Neural cell (in vitro differentiated cells): ENCODE data around the gene FLACC1. TPM values are rescaled to one million over a fixed set of nuclear protein-coding genes. Genes with fewer than 3 reads are reported as not detected.

ENCODE experiments used
- H2AFZ ChIP-seq: fragments of 200-600, 300-800 bp; sonication (generic), shearing (Covaris generic); 2 replicates; pipeline ENCODE4 v1.6.0; 2014; ENCODE audit warnings: low read depth, mild to moderate bottlenecking, antibody characterized with exemption, low read length, moderate library complexity
- H3F3A ChIP-seq: fragments of 200-600 bp; shearing (Covaris generic); 2 replicates; pipeline ENCODE4 v1.6.1; 2016; ENCODE audit warnings: mild to moderate bottlenecking, moderate library complexity, mixed read lengths, antibody characterized with exemption, low read length; ENCODE audit not compliant: insufficient read depth, poor library complexity, severe bottlenecking
- H3K27ac ChIP-seq: fragments of 200-600, 300-800 bp; sonication (generic), shearing (Covaris generic); 2 replicates; pipeline ENCODE4 v1.5.1; 2014; ENCODE audit warnings: mild to moderate bottlenecking, low read length, moderate library complexity
- H3K27me3 ChIP-seq: fragments of 300-800, 200-600 bp; sonication (generic), shearing (Covaris generic); 2 replicates; pipeline ENCODE4 v1.6.0; 2014; ENCODE audit warnings: mild to moderate bottlenecking, low read depth, low read length, moderate library complexity; ENCODE audit not compliant: insufficient read depth
- H3K36me3 ChIP-seq: fragments of 300-800, 200-600 bp; sonication (generic), shearing (Covaris generic); 2 replicates; pipeline ENCODE4 v1.5.1; 2014; ENCODE audit warnings: mild to moderate bottlenecking, antibody characterized with exemption, low read length, moderate library complexity; ENCODE audit not compliant: insufficient read depth
- H3K4me2 ChIP-seq: fragments of 300-800, 200-600 bp; sonication (generic), shearing (Covaris generic); 2 replicates; pipeline ENCODE4 v1.6.0; 2014; ENCODE audit warnings: mild to moderate bottlenecking, low read length
- H3K4me3 ChIP-seq: fragments of 300-800, 200-600 bp; sonication (generic), shearing (Covaris generic); 2 replicates; pipeline ENCODE4 v1.5.1; 2014; ENCODE audit warnings: mild to moderate bottlenecking, low read length, moderate library complexity
- H3K79me2 ChIP-seq: fragments of 200-600 bp; shearing (Covaris generic); replicated peaks from 2 replicates; pipeline ENCODE4 v1.6.0; 2014; ENCODE audit warnings: mild to moderate bottlenecking, low read length, moderate library complexity; ENCODE audit not compliant: insufficient read depth
- H3K9ac ChIP-seq: fragments of 300-800, 200-600 bp; sonication (generic), shearing (Covaris generic); 2 replicates; pipeline ENCODE4 v1.6.1; 2016; ENCODE audit warnings: mild to moderate bottlenecking, low read length, mixed read lengths
- H3K9me2 ChIP-seq: fragments of 200-600 bp; shearing (Covaris generic); 2 replicates; pipeline ENCODE4 v1.6.1; 2016; ENCODE audit warnings: mild to moderate bottlenecking, low read length, mixed read lengths; ENCODE audit not compliant: insufficient read depth
- H3K9me3 ChIP-seq: fragments of 200-600, 300-800 bp; sonication (generic), shearing (Covaris generic); 2 replicates; pipeline ENCODE4 v1.6.1; 2016; ENCODE audit warnings: mild to moderate bottlenecking, mixed run types, low read length, moderate library complexity, mixed read lengths
- H4K20me1 ChIP-seq: fragments of 200-600 bp; shearing (Covaris generic); 2 replicates; pipeline ENCODE4 v1.6.1; 2016; ENCODE audit warnings: mild to moderate bottlenecking, mixed run types; ENCODE audit not compliant: insufficient read depth
- CTCF ChIP-seq: fragments of 450-650 bp; IDR thresholded peaks from 2 replicates; pipeline ENCODE4 v1.5.1; 2014; ENCODE audit warnings: antibody characterized with exemption, mild to moderate bottlenecking, moderate library complexity; ENCODE audit not compliant: poor library complexity, severe bottlenecking
- EP300 ChIP-seq: fragments of 450-650 bp; conservative IDR thresholded peaks from 2 replicates; pipeline ENCODE4 v1.6.1; 2014; ENCODE audit warnings: antibody characterized with exemption, mild to moderate bottlenecking, moderate library complexity; ENCODE audit not compliant: poor library complexity, severe bottlenecking
- EZH2 ChIP-seq: fragments of 200-600, 300-800 bp; shearing (Covaris generic), sonication (generic); IDR thresholded peaks from 2 replicates; pipeline ENCODE4 v1.6.1; 2014; ENCODE audit warnings: antibody characterized with exemption, low read length, borderline replicate concordance, mild to moderate bottlenecking; ENCODE audit not compliant: insufficient read depth, poor library complexity, severe bottlenecking
- MXI1 ChIP-seq: fragments of 450-650 bp; conservative IDR thresholded peaks from 2 replicates; pipeline ENCODE4 v1.6.1; 2014; ENCODE audit warnings: antibody characterized with exemption, mild to moderate bottlenecking; ENCODE audit not compliant: poor library complexity, severe bottlenecking
- POLR2AphosphoS5 ChIP-seq: IDR thresholded peaks from 2 replicates; pipeline ENCODE4 v1.6.1; 2012
- RAD21 ChIP-seq: fragments of 450-650 bp; conservative IDR thresholded peaks from 2 replicates; pipeline ENCODE4 v1.6.1; 2014; ENCODE audit warnings: antibody characterized with exemption, mild to moderate bottlenecking, moderate library complexity
- REST ChIP-seq: IDR thresholded peaks from 2 replicates; pipeline ENCODE4 v1.6.1; 2012; ENCODE audit warnings: borderline replicate concordance
- SMC3 ChIP-seq: fragments of 450-650 bp; conservative IDR thresholded peaks from 2 replicates; pipeline ENCODE4 v1.6.1; 2014; ENCODE audit warnings: antibody characterized with exemption, mild to moderate bottlenecking, moderate library complexity; ENCODE audit not compliant: poor library complexity
- TAF1 ChIP-seq: IDR thresholded peaks from 2 replicates; pipeline ENCODE4 v1.6.1; 2012; ENCODE audit warnings: low read depth
- polyA plus RNA-seq: library from polyadenylated mRNA; depleted of rRNA; stranded (reverse); fragments of >200 nt; gene quantifications from 2 replicates; pipeline ENCODE4 v1.2.3, GENCODE V29; 2014

The FLACC1 gene
- polyA plus RNA-seq, 1 donor from 2014 or later, result 1.8 TPM

- H3K79me2 ChIP-seq, result no peaks in the 10 kb centered on the region
- H3K4me2 ChIP-seq, result no peak overlapping the region
- H3K9me2 ChIP-seq, result no peaks in the 10 kb centered on the region
- no peaks in the 10 kb centered on the region for H3F3A ChIP-seq
- peaks cover 19% of the 10 kb centered on the region for H3K36me3 ChIP-seq
- H3K9ac ChIP-seq, result no peak overlapping the region
- no peak overlapping the region for H3K27ac ChIP-seq
- no peak overlapping the region for H3K4me3 ChIP-seq
- peaks cover 18% of the 10 kb centered on the region for H3K9me3 ChIP-seq
- no peak overlapping the region for H2AFZ ChIP-seq
- no peaks in the 10 kb centered on the region for H4K20me1 ChIP-seq
- no peaks in the 10 kb centered on the region for H3K27me3 ChIP-seq
- TF ChIP-seq CTCF (peak; percentile 39), EZH2 (no peak), MXI1 (no peak)
Observed at GRCh38 chr2:201363857-201364560, 6.9 kb upstream of the FLACC1 start.

- peaks cover 13% of the 10 kb centered on the region for H3K36me3 ChIP-seq
- no peaks in the 10 kb centered on the region for H3K27me3 ChIP-seq
- H2AFZ ChIP-seq, result no peak overlapping the region
- no peaks in the 10 kb centered on the region for H4K20me1 ChIP-seq
- TF ChIP-seq MXI1 (no peak), EZH2 (no peak), SMC3 (no peak), RAD21 (no peak), REST (no peak), POLR2AphosphoS5 (no peak), CTCF (no peak), EP300 (no peak), TAF1 (no peak)
- no peaks in the 10 kb centered on the region for H3K79me2 ChIP-seq
- peaks cover 13% of the 10 kb centered on the region for H3K9me3 ChIP-seq
- H3K9me2 ChIP-seq, result no peaks in the 10 kb centered on the region
- no peak overlapping the region for H3K9ac ChIP-seq
- H3K27ac ChIP-seq, result no peak overlapping the region
- no peak overlapping the region for H3K4me3 ChIP-seq
- H3K4me2 ChIP-seq, result no peak overlapping the region
- H3F3A ChIP-seq, result no peaks in the 10 kb centered on the region
Observed at GRCh38 chr2:201362396-201362795, 5.3 kb upstream of the FLACC1 start.
